GM12878 (cell line): ENCODE measurements around the gene ZNF771. TPM values are rescaled to one million over a fixed set of nuclear protein-coding genes. Genes with fewer than 3 reads are reported as not detected.
A peak's percentile ranks its signal among the peaks of the same experiment; 100 is the strongest.

Source experiments
- ATAC-seq: fragments of 200-7000 bp; cut with Tn5 transposase; 3 replicates; pipeline ENCODE4 v1.9.1; 2020; ENCODE audit warnings: mild to moderate bottlenecking, moderate library complexity
- BruUV-seq: library from RNA; stranded (reverse); fragments of 400-500 nt; replicated peaks from 2 replicates; lab custom pipeline; 2021; lab: Mats Ljungman, UMichigan
- CTCF ChIA-PET: fragments of 300-600 bp; sonication (Branson Sonifier 250); formaldehyde crosslinking; extraction: SDS; loops from one replicate; lab custom pipeline; 2021; ENCODE audit warnings: inconsistent platforms; lab: Yijun Ruan, JAX
- POLR2A ChIA-PET: fragments of 350-600 bp; formaldehyde crosslinking; extraction: SDS; loops from one replicate; lab custom pipeline; 2021; ENCODE audit warnings: inconsistent platforms; lab: Charles Lee
- RAD21 ChIA-PET: fragments of 300-600 bp; sonication (Branson Sonifier 250); formaldehyde crosslinking; loops from one replicate; lab custom pipeline; 2023; ENCODE audit warnings: antibody characterized with exemption; ENCODE audit not compliant: unreplicated experiment; lab: Charles Lee
- SMC1A ChIA-PET: fragments of 300-600 bp; sonication (Branson Sonifier 250); formaldehyde crosslinking; loops from one replicate; lab custom pipeline; 2023; ENCODE audit not compliant: unreplicated experiment, uncharacterized antibody; lab: Charles Lee
- DNase-seq: peaks from one replicate; pipeline ENCODE4 v3.0.0-alpha.2; 2011; ENCODE audit warnings: low read depth, low spot score
- FAIRE-seq: peaks from 3 replicates; lab custom pipeline; 2011; peaks lifted over from hg19 to GRCh38; lab: Jason Lieb, UNC
- H2AFZ ChIP-seq: 2 replicates; pipeline ENCODE4 v1.6.0; 2011; ENCODE audit warnings: low read depth, low read length, control low read depth; ENCODE audit not compliant: control insufficient read depth
- H3K27ac ChIP-seq: 2 replicates; pipeline ENCODE4 v1.5.1; 2011; ENCODE audit warnings: control low read depth; ENCODE audit not compliant: control insufficient read depth, insufficient read depth
- H3K27me3 ChIP-seq, 2 experiments: replicated peaks in 1 of 2; 2 replicates each; pipeline versions ENCODE4 v1.6.0 to v1.6.1; 2011; ENCODE audit warnings: low read length in 1 of 2; ENCODE audit not compliant: control insufficient read depth in 2 of 2, insufficient read depth in 2 of 2
- H3K36me3 ChIP-seq, 2 experiments: 2 replicates each; pipeline ENCODE4 v1.5.1; 2011; ENCODE audit warnings: low read length in 1 of 2; ENCODE audit not compliant: control insufficient read depth in 2 of 2, insufficient read depth in 2 of 2
- H3K4me1 ChIP-seq: 2 replicates; pipeline ENCODE4 v1.6.1; 2011; ENCODE audit warnings: mild to moderate bottlenecking, low read length, moderate library complexity, mixed read lengths; ENCODE audit not compliant: control insufficient read depth, insufficient read depth
- H3K4me2 ChIP-seq: 2 replicates; pipeline ENCODE4 v1.6.0; 2011; ENCODE audit warnings: control low read depth; ENCODE audit not compliant: control insufficient read depth, insufficient read depth
- H3K4me3 ChIP-seq: fragments of 200-600 bp; sonication (generic); 2 replicates; pipeline ENCODE4 v1.5.1; 2016
- H3K79me2 ChIP-seq: 2 replicates; pipeline ENCODE4 v1.6.0; 2011; ENCODE audit warnings: low read length; ENCODE audit not compliant: control insufficient read depth, insufficient read depth
- H3K9ac ChIP-seq: 2 replicates; pipeline ENCODE4 v1.8.0; 2011; ENCODE audit warnings: low read length, control low read depth, mixed read lengths; ENCODE audit not compliant: control insufficient read depth, insufficient read depth
- H3K9me3 ChIP-seq: replicated peaks from 3 replicates; pipeline ENCODE4 v1.5.1; 2011; ENCODE audit warnings: mild to moderate bottlenecking, low read length; ENCODE audit not compliant: control insufficient read depth, insufficient read depth
- H4K20me1 ChIP-seq: 2 replicates; pipeline ENCODE4 v1.6.0; 2011; ENCODE audit not compliant: control insufficient read depth, insufficient read depth
- BMI1 ChIP-seq: fragments of 450-650 bp; IDR thresholded peaks from 2 replicates; pipeline ENCODE4 v1.6.1; 2016; ENCODE audit warnings: mild to moderate bottlenecking, moderate library complexity, borderline replicate concordance
- CHD1 ChIP-seq: IDR thresholded peaks from 2 replicates; pipeline ENCODE4 v1.6.1; 2012; ENCODE audit warnings: low read depth, low read length, improper control_type of control experiment
- HDGF ChIP-seq: fragments of 450-650 bp; IDR thresholded peaks from 2 replicates; pipeline ENCODE4 v1.6.1; 2016; ENCODE audit warnings: antibody characterized with exemption
- HSF1 ChIP-seq: fragments of 150-350 bp; IDR thresholded peaks from 2 replicates; pipeline ENCODE4 v1.6.1; 2014; ENCODE audit warnings: mild to moderate bottlenecking, low read depth, low read length
- MTA2 ChIP-seq: fragments of 450-650 bp; IDR thresholded peaks from 2 replicates; pipeline ENCODE4 v1.6.1; 2016; ENCODE audit warnings: low read depth, mild to moderate bottlenecking, moderate library complexity
- PAX8 ChIP-seq: fragments of 450-650 bp; IDR thresholded peaks from 2 replicates; pipeline ENCODE4 v1.6.1; 2017; ENCODE audit warnings: mild to moderate bottlenecking, moderate library complexity
- POLR2A ChIP-seq: IDR thresholded peaks from 2 replicates; pipeline ENCODE4 v1.6.1; 2011; ENCODE audit warnings: low read depth, mild to moderate bottlenecking, low read length
- SREBF2 ChIP-seq: IDR thresholded peaks from 2 replicates; pipeline ENCODE4 v1.6.1; 2012; ENCODE audit warnings: mild to moderate bottlenecking, low read length
- SUPT20H ChIP-seq: IDR thresholded peaks from 2 replicates; pipeline ENCODE4 v1.6.1; 2011; ENCODE audit warnings: low read depth, mild to moderate bottlenecking, low read length, moderate library complexity, borderline replicate concordance; ENCODE audit not compliant: control insufficient read depth
- WGBS: methylation state at CpG from one replicate; pipeline ENCODE4 v1.1.6; 2016; ENCODE audit warnings: low lambda C conversion rate; ENCODE audit not compliant: insufficient replicate concordance, insufficient coverage; ENCODE audit errors: missing lambda C conversion rate; 5-methylcytosine and 5-hydroxymethylcytosine counted together
- in situ Hi-C: fragments of 300-500 bp; cut with MboI; formaldehyde crosslinking; loops from 9 replicates; pipeline ENCODE4 v1.14.3; 2018; ENCODE audit warnings: mixed read lengths
- intact Hi-C: fragments of 100-400 bp; cut with micrococcal nuclease; formaldehyde crosslinking; loops from one replicate; pipeline ENCODE4 v1.14.2; 2022; ENCODE audit not compliant: unreplicated experiment
- polyA plus RNA-seq, 11 experiments: library from polyadenylated mRNA; depleted of rRNA in 4 of 11; unstranded in 6 of 11; stranded (reverse) in 5 of 11; fragments of >200 nt; fragmentation: Nextera tagmentation in 4 of 11; fragmentation: Illumina TruSeq in 1 of 11; extraction: Ambion mirVana in 4 of 11; extraction: Trizol in 1 of 11; gene quantifications; 1 replicate in 1 of 11; 2 replicates in 10 of 11; pipeline versions ENCODE4 v1.2.1 to v1.2.3, GENCODE V29; 2011 to 2016; ENCODE audit warnings: inconsistent platforms in 2 of 11, missing spikeins in 2 of 11, low read depth in 1 of 11
- total RNA-seq, 4 experiments: library from RNA; depleted of rRNA in 3 of 4; stranded (reverse); fragments of >200 nt in 3 of 4; fragmentation: Illumina TruSeq in 1 of 4; extraction: Trizol in 1 of 4; gene quantifications; 2 replicates each; pipeline versions ENCODE4 v1.2.1 to v1.2.3, GENCODE V29; 2013 to 2021

ZNF771 gene
- total and polyA plus RNA-seq, 10 of the 15 experiments (the other 5 are each of a cell fraction or from before 2014, with no cell fraction given) = 0.98 to 7.6 (median 3.7) TPM

GRCh38 chr16:30372038-30372712, 35.2 kb upstream of the ZNF771 start:
- H3K36me3 ChIP-seq = no peaks in the 10 kb centered on the region
- DNase-seq = no peak
- no TSS peak for BruUV-seq
- H3K4me3 ChIP-seq = no peak overlapping the region
- no peak overlapping the region for H3K9ac ChIP-seq
- H3K4me2 ChIP-seq = peak overlapping the region; percentile 94
- TF ChIP-seq SUPT20H = no peak
- TF ChIP-seq POLR2A = no peak
- TF ChIP-seq HSF1 = no peak
- no peak for TF ChIP-seq BMI1
- no peak for TF ChIP-seq SREBF2
- no peak for TF ChIP-seq HDGF
- no peak for TF ChIP-seq PAX8
- no peak for TF ChIP-seq CHD1
- TF ChIP-seq MTA2 = no peak
- WGBS = 55% methylated on average over 6 of the region's 6 CpGs
- RAD21 ChIA-PET = interaction anchor here (0.6 to 3.8 kb wide), 10 partner anchors 11 to 280 kb away, joined by 3 to 33 read pairs (median 8); partner anchors contain the start of genes CD2BP2, DCTPP1 and SEPTIN1
- ATAC-seq = no peak
- peak overlapping the region; percentile 24; the same call in 1 of the 2 replicates for H2AFZ ChIP-seq
- H3K9me3 ChIP-seq = no peaks in the 10 kb centered on the region
- peaks cover 28% of the 10 kb centered on the region for H3K79me2 ChIP-seq
- H3K4me1 ChIP-seq = peaks cover 17% of the 10 kb centered on the region
- H4K20me1 ChIP-seq = peaks cover 12% of the 10 kb centered on the region
- H3K27me3 ChIP-seq = no peaks in the 10 kb centered on the region
- CTCF ChIA-PET = interaction anchor here (0.6 to 9.0 kb wide), 11 partner anchors 10 to 257 kb away, joined by 3 to 70 read pairs (median 9); partner anchors contain the start of genes CD2BP2, DCTPP1, SEPTIN1 and ZNF48
- peak overlapping the region; percentile 77; the same call in 1 of the 2 replicates for H3K27ac ChIP-seq
- SMC1A ChIA-PET = interaction anchor here (1.5 to 2.2 kb wide), 4 partner anchors 10 to 89 kb away, joined by 5 to 16 read pairs (median 10); partner anchors contain the start of genes SEPTIN1 and ZNF48
- FAIRE-seq = no peak
- intact Hi-C loops (no loop called here), in situ Hi-C loops (no loop called here)
- POLR2A ChIA-PET = interaction anchor here (0.6 to 2.5 kb wide), 13 partner anchors 10 to 286 kb away, joined by 3 to 37 read pairs (median 9); partner anchors contain the start of genes CD2BP2, FBRS, SEPTIN1 and ZNF48
